Fibroblast of mammary gland (primary cell): ENCODE results near the gene HIVEP3.

Experiments
- DNase-seq: peaks from one replicate; pipeline ENCODE4 v3.0.0-alpha.2; 2010; ENCODE audit warnings: low read depth
- H3K4me3 ChIP-seq: 2 replicates; pipeline ENCODE4 v1.5.1; 2011; ENCODE audit warnings: low read depth, mild to moderate bottlenecking, low read length, moderate library complexity; ENCODE audit not compliant: control insufficient read depth
- CTCF ChIP-seq: conservative IDR thresholded peaks from 2 replicates; pipeline ENCODE4 v1.5.1; 2011; ENCODE audit warnings: low read depth, low read length, inconsistent platforms; ENCODE audit not compliant: control insufficient read depth, insufficient read depth

The HIVEP3 gene

GRCh38 chr1:41641941-41642527 lies 276.7 kb downstream of the HIVEP3 start:
- no peak for TF ChIP-seq CTCF
- DNase-seq, result no peak

GRCh38 chr1:41641475-41641814 lies 277.3 kb downstream of the HIVEP3 start:
- no peak for TF ChIP-seq CTCF
- DNase-seq, result no peak
- H3K4me3 ChIP-seq, result no peak overlapping the region

More at GRCh38 chr1:41641941-41642527, 276.7 kb downstream of the HIVEP3 start:
- H3K4me3 ChIP-seq, result no peak overlapping the region

DNA sequence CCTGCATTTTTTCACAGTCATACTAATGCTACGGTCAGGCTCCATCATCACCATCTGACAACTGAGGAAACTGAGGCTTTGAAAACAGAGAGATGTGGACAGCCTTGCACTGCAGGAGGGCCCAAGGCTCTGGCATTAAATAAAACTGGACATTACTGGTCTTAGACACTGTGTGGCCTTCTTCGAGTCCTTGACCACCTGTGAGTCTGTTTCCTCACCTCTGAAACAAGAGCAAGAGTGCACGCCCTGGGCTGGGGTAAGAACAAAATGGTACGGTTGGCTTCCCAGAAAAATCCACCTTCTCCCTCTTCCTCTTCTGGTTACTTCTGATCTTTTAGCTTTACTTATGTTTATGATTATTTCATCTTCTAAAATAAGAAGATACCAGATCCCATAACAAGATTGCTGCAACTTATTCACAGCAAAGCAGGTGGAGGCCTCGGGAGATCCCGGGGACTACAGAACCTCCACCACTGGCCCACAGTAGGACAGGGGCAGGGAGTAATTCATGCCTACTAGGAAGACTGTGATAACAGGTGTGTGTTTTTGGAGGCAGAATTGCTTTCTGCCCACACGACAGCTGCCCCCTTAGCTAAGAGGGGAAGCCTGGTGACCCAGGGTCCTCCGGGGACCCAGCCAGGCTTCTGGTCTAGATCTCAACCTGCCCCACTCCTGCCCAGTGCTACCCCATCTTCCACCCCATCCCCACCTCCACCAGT lies 277.8 kb downstream of the HIVEP3 start:
- no peak for TF ChIP-seq CTCF
- DNase-seq, result no peak
- no peak overlapping the region for H3K4me3 ChIP-seq

DNA sequence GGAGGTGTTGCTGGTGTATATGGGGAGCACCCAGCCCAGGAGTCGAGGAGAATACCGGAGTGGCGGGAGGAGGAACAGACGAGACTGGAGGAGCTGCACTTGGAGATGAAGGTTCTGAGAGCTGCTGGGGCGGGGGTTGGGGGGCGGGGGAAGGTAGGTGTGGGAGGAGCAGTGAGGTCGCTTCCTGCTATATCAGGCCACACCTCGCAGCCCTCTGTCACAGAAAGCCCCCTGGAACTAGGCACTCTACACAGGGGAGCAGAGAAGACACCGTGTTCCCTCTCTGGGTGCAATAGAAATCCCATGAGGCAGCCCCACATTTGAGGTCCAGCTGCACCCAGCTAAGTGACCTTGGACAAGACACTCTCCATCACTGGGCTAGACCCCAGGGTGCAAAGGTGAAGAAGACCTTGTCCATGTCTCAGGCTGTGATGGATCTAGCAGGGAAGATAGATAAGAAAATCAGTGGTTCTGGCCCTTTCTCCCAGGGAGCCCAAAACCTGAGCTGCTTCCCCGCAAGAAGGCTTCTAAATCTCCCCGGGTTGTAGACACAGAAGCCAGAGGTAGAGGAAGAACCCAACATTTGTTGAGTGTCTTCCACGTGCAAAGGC lies 278.5 kb downstream of the HIVEP3 start:
- no peak for DNase-seq
- no peak overlapping the region for H3K4me3 ChIP-seq
- no peak for TF ChIP-seq CTCF

GRCh38 chr1:41639332-41639936 lies 279.3 kb downstream of the HIVEP3 start:
- TF ChIP-seq CTCF, result no peak
- H3K4me3 ChIP-seq, result no peak overlapping the region
- DNase-seq, result peak; percentile 86

- DNase-seq, result no peak
- TF ChIP-seq CTCF, result no peak
- no peak overlapping the region for H3K4me3 ChIP-seq
Measured at GRCh38 chr1:41638086-41639024, 280.4 kb downstream of the HIVEP3 start.
